Measurements from ENCODE around the gene ABHD16B. TPM values are rescaled to one million over a fixed set of nuclear protein-coding genes. Genes with fewer than 3 reads are reported as not detected.

Gene ABHD16B
- total and polyA plus RNA-seq, 2 of the 13 experiments (the other 11 are each of a cell fraction or from before 2014, with no cell fraction given) = not detected

DNA sequence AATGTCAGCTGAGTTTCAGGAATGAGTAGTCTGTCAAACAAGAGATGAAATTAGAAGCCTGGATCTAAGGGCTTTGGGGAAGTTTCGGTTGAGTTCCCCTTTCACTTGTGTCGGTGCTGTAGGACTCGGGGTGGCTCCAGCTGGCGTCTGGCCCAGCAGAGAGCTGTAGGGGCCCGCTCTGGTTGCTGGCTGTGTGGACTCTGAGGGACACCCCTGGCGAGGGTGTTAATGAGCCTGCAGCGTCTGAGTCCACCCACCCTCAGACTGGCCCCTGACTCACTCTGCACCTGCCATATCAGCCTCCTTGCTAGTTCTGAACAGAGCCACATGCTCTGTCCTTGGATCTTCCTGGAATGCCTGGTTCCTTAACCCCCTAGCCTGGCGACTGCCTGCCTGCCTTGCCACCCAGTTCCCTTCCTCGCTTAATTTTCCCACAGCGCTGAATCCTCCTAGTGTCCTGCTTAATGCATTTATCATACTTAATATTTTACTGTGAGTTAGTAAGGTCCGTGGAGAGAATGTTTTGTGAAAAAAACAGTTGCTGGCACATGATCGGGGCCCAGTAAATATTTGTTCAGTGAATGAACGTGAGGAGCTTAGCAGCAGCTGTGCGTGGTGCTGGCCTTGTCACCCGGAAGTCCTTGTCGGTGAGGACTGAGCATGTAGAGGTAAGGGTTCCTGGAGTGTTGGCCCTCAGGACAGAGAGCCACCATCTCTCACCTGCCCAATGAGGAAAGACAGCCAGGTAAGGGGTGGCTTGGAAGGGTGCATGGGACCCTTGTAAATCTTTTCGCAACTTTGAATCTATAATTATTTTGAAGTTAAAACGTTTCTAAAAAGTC lies 35.2 kb downstream of the ABHD16B start (continued):
- TF ChIP-seq, protein P1, sequence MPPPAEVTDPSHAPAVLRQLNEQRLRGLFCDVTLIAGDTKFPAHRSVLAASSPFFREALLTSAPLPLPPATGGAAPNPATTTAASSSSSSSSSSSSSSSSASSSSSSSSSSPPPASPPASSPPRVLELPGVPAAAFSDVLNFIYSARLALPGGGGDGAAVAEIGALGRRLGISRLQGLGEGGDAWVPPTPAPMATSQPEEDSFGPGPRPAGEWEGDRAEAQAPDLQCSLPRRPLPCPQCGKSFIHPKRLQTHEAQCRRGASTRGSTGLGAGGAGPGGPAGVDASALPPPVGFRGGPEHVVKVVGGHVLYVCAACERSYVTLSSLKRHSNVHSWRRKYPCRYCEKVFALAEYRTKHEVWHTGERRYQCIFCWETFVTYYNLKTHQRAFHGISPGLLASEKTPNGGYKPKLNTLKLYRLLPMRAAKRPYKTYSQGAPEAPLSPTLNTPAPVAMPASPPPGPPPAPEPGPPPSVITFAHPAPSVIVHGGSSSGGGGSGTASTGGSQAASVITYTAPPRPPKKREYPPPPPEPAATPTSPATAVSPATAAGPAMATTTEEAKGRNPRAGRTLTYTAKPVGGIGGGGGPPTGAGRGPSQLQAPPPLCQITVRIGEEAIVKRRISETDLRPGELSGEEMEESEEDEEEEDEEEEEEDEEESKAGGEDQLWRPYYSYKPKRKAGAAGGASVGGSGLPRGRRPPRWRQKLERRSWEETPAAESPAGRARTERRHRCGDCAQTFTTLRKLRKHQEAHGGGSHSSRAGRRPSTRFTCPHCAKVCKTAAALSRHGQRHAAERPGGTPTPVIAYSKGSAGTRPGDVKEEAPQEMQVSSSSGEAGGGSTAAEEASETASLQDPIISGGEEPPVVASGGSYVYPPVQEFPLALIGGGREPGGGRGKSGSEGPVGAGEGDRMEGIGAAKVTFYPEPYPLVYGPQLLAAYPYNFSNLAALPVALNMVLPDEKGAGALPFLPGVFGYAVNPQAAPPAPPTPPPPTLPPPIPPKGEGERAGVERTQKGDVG (CRISPR knock-in tag; IDR thresholded peaks at IDR 0.05; ENCODE audit: borderline replicate concordance) = no peak
- no peak for TF ChIP-seq MAFK (conservative IDR thresholded peaks at IDR 0.05 in 1 of 2, IDR thresholded peaks at IDR 0.05 in 1 of 2; ENCODE audit: low read length in 2 of 2)
- TF ChIP-seq, protein P2, sequence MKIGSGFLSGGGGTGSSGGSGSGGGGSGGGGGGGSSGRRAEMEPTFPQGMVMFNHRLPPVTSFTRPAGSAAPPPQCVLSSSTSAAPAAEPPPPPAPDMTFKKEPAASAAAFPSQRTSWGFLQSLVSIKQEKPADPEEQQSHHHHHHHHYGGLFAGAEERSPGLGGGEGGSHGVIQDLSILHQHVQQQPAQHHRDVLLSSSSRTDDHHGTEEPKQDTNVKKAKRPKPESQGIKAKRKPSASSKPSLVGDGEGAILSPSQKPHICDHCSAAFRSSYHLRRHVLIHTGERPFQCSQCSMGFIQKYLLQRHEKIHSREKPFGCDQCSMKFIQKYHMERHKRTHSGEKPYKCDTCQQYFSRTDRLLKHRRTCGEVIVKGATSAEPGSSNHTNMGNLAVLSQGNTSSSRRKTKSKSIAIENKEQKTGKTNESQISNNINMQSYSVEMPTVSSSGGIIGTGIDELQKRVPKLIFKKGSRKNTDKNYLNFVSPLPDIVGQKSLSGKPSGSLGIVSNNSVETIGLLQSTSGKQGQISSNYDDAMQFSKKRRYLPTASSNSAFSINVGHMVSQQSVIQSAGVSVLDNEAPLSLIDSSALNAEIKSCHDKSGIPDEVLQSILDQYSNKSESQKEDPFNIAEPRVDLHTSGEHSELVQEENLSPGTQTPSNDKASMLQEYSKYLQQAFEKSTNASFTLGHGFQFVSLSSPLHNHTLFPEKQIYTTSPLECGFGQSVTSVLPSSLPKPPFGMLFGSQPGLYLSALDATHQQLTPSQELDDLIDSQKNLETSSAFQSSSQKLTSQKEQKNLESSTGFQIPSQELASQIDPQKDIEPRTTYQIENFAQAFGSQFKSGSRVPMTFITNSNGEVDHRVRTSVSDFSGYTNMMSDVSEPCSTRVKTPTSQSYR (CRISPR knock-in tag; IDR thresholded peaks at IDR 0.05; ENCODE audit: borderline replicate concordance) = peak; percentile 41; the same call in 1 of the 2 replicates
- peak; percentile 54 for TF ChIP-seq SP4 (CRISPR knock-in tag; IDR thresholded peaks at IDR 0.05)
- no peak; the same call in 1 of the 2 replicates for TF ChIP-seq TBP (CRISPR knock-in tag; IDR thresholded peaks at IDR 0.05)
- TF ChIP-seq, protein P3, sequence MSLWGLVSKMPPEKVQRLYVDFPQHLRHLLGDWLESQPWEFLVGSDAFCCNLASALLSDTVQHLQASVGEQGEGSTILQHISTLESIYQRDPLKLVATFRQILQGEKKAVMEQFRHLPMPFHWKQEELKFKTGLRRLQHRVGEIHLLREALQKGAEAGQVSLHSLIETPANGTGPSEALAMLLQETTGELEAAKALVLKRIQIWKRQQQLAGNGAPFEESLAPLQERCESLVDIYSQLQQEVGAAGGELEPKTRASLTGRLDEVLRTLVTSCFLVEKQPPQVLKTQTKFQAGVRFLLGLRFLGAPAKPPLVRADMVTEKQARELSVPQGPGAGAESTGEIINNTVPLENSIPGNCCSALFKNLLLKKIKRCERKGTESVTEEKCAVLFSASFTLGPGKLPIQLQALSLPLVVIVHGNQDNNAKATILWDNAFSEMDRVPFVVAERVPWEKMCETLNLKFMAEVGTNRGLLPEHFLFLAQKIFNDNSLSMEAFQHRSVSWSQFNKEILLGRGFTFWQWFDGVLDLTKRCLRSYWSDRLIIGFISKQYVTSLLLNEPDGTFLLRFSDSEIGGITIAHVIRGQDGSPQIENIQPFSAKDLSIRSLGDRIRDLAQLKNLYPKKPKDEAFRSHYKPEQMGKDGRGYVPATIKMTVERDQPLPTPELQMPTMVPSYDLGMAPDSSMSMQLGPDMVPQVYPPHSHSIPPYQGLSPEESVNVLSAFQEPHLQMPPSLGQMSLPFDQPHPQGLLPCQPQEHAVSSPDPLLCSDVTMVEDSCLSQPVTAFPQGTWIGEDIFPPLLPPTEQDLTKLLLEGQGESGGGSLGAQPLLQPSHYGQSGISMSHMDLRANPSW (CRISPR knock-in tag; IDR thresholded peaks at IDR 0.05; ENCODE audit: borderline replicate concordance) = no peak
- peak; percentile 63 for TF ChIP-seq POLR2G (IDR thresholded peaks at IDR 0.05; ENCODE audit: low read depth, low read length)
- TF ChIP-seq, protein P4, sequence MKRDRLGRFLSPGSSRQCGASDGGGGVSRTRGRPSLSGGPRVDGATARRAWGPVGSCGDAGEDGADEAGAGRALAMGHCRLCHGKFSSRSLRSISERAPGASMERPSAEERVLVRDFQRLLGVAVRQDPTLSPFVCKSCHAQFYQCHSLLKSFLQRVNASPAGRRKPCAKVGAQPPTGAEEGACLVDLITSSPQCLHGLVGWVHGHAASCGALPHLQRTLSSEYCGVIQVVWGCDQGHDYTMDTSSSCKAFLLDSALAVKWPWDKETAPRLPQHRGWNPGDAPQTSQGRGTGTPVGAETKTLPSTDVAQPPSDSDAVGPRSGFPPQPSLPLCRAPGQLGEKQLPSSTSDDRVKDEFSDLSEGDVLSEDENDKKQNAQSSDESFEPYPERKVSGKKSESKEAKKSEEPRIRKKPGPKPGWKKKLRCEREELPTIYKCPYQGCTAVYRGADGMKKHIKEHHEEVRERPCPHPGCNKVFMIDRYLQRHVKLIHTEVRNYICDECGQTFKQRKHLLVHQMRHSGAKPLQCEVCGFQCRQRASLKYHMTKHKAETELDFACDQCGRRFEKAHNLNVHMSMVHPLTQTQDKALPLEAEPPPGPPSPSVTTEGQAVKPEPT (CRISPR knock-in tag; IDR thresholded peaks at IDR 0.05; ENCODE audit: low read depth) = peak; percentile 59; the same call in 1 of the 2 replicates
- TF ChIP-seq MED8 (CRISPR knock-in tag; IDR thresholded peaks at IDR 0.05; ENCODE audit: insufficient replicate concordance) = no peak
- TF ChIP-seq, protein P5, sequence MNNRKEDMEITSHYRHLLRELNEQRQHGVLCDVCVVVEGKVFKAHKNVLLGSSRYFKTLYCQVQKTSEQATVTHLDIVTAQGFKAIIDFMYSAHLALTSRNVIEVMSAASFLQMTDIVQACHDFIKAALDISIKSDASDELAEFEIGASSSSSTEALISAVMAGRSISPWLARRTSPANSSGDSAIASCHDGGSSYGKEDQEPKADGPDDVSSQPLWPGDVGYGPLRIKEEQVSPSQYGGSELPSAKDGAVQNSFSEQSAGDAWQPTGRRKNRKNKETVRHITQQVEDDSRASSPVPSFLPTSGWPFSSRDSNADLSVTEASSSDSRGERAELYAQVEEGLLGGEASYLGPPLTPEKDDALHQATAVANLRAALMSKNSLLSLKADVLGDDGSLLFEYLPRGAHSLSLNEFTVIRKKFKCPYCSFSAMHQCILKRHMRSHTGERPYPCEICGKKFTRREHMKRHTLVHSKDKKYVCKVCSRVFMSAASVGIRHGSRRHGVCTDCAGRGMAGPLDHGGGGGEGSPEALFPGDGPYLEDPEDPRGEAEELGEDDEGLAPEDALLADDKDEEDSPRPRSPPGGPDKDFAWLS (CRISPR knock-in tag; IDR thresholded peaks at IDR 0.05; ENCODE audit: borderline replicate concordance) = no peak
- TF ChIP-seq MBD4 (IDR thresholded peaks at IDR 0.05; ENCODE audit: borderline replicate concordance, low read length) = no peak
- TF ChIP-seq ZNF30 (CRISPR knock-in tag; IDR thresholded peaks at IDR 0.05) = no peak; the same call in 1 of the 2 replicates
- peak; percentile 97 for TF ChIP-seq NR2C2 (CRISPR knock-in tag; IDR thresholded peaks at IDR 0.05; ENCODE audit: borderline replicate concordance)
- no peak for TF ChIP-seq MIXL1 (CRISPR knock-in tag; IDR thresholded peaks at IDR 0.05)

Measured in HepG2 (cell line).